Pulmonary artery endothelial cell (primary cell): ENCODE measurements around the gene SYT15. TPM values are rescaled to one million over a fixed set of nuclear protein-coding genes. Genes with fewer than 3 reads are reported as not detected.

Experiments used
- DNase-seq: peaks from one replicate; pipeline ENCODE4 v3.0.0-alpha.2; 2011; ENCODE audit warnings: low read depth, low spot score
- total RNA-seq: library from RNA; depleted of rRNA; stranded (reverse); fragments of >200 nt; gene quantifications from 2 replicates; pipeline ENCODE4 v1.2.3, GENCODE V29; 2014

Gene SYT15
- total RNA-seq, 1 donor from 2014 or later: 0.07 TPM

- no peak for DNase-seq
Measured at GRCh38 chr10:46544989-46545791, 33.7 kb upstream of the SYT15 start.

- no peak for DNase-seq
Measured at GRCh38 chr10:46545861-46546590, 32.9 kb upstream of the SYT15 start.

- DNase-seq: no peak
Measured at GRCh38 chr10:46546591-46547540, 32.1 kb upstream of the SYT15 start.

- DNase-seq: no peak
Measured at GRCh38 chr10:46547541-46548497, 31.1 kb upstream of the SYT15 start.

- DNase-seq: no peak
Measured at GRCh38 chr10:46548498-46549090, 30.3 kb upstream of the SYT15 start.

- DNase-seq: no peak
Measured at GRCh38 chr10:46549171-46550075, 29.5 kb upstream of the SYT15 start.

- no peak for DNase-seq
Measured at GRCh38 chr10:46550076-46550790, 28.7 kb upstream of the SYT15 start.

GRCh38 chr10:46550795-46551700 is 27.9 kb upstream of the SYT15 start:
- no peak for DNase-seq

- DNase-seq: no peak
Measured at GRCh38 chr10:46551701-46552525, 27.0 kb upstream of the SYT15 start.

- no peak for DNase-seq
Measured at GRCh38 chr10:46552526-46553237, 26.2 kb upstream of the SYT15 start.

- DNase-seq: no peak
Measured at GRCh38 chr10:46553238-46554049, 25.5 kb upstream of the SYT15 start.

GRCh38 chr10:46554166-46554781 is 24.7 kb upstream of the SYT15 start:
- DNase-seq: no peak

GRCh38 chr10:46555366-46555712 is 23.6 kb upstream of the SYT15 start:
- DNase-seq: no peak

- DNase-seq: no peak
Measured at GRCh38 chr10:46555713-46556514, 23.0 kb upstream of the SYT15 start.
